Measurements from ENCODE around the gene SEMA4D. TPM values are rescaled to one million over a fixed set of nuclear protein-coding genes. Genes with fewer than 3 reads are reported as not detected.
A peak's percentile ranks its signal among the peaks of the same experiment; 100 is the strongest.

SEMA4D gene
- total and polyA plus RNA-seq, 10 donors: 23.0 to 193 (median 157) TPM

DNA sequence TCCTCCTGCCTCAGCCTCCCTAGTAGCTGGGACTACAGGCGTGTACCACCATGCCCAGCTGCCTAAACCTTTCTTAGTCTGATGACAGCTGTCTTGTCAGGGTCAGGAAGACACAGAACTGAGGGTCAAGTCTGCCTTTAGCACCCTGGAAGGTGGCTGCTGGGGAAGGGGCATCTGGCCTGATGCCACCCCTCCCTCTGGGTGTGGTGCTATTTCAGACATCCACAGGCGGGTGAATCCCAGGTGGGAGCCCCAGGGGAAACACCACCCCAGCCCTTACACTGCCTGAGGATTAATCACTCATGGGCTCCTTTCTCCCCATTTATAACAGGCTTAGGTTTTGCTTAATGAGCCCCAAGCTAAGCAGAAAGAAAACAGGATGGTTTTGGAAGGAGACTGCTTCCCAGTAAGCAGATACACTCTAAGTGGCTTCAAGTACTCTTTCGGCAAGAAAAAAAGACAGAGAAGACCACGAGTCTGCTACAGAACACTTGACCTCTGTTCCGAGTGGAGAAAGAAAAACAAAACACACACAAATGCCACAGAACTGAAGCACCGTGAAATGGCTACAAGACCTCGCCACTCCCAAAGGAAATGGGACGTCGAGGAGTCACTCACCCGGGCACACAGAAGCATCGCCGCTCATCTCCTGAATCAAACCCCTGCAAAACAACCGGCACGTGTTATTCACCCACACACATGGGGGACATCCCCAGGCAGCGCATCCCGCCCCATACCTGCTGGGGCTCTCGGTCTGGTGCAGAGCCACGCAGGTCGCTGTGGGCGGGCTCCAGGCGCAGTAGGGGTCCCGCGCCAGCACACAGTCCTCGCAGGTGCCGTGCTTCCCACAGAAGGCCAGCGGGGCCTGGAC is 117.2 kb downstream of the SEMA4D start:
- WGBS, 5 donors: 75 to 90% (median 87%) methylated on average over 14 to 26 of the region's 26 CpGs
- peak; percentile 78 for DNase-seq

DNA sequence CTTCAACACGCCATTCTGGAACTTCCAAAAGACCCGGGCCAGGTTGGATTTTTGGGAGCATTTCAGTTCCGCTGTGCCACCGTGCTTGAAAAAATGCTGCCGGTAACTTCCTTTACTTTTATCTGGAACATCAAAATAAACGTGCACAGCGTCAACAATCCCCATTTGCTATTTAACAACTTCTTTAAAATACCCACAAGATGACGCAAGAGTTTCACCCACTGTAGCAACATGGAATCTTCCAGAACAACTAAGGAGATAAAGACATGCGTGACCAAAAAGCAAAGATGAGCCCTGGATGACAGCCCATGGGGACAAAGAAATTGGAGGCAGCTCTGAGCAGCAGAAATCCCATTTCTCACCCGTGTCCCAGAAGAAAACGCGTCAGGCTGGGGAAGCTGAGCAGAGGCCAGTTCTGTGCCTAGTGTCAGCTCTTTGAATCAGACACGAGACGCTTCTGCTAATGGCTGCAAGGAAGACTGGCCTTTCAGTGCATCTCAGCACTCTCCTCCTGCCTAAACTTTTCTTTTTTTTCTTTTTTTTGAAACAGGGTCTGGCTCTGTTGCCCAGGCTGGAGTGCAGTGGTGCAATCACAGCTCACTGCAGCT is 118.3 kb downstream of the SEMA4D start:
- WGBS, 5 donors: 63 to 85% (median 71%) methylated on average over 14 of the region's 14 CpGs
- DNase-seq: peak; percentile 68
- Histone ChIP-seq H3K36me3 (peaks cover 3 to 87% (median 74%) of the 10 kb centered on the region in 6 donors), H3K4me1 (peaks cover 13 to 91% (median 35%) of the 10 kb centered on the region in 6 donors), H3K4me3 (peak overlapping the region in 1 of 8 donors; percentile 19), H3K9me3 (no peaks in the 10 kb centered on the region), H3K27me3 (replicated peaks in 1 of 7) (no peaks in the 10 kb centered on the region), H3K27ac (peak overlapping the region in 7 of 8 donors; percentile 27 to 87 (median 58))
- TF ChIP-seq POLR2AphosphoS5 (IDR thresholded peaks at IDR 0.05): no peak
- TF ChIP-seq, protein P1, sequence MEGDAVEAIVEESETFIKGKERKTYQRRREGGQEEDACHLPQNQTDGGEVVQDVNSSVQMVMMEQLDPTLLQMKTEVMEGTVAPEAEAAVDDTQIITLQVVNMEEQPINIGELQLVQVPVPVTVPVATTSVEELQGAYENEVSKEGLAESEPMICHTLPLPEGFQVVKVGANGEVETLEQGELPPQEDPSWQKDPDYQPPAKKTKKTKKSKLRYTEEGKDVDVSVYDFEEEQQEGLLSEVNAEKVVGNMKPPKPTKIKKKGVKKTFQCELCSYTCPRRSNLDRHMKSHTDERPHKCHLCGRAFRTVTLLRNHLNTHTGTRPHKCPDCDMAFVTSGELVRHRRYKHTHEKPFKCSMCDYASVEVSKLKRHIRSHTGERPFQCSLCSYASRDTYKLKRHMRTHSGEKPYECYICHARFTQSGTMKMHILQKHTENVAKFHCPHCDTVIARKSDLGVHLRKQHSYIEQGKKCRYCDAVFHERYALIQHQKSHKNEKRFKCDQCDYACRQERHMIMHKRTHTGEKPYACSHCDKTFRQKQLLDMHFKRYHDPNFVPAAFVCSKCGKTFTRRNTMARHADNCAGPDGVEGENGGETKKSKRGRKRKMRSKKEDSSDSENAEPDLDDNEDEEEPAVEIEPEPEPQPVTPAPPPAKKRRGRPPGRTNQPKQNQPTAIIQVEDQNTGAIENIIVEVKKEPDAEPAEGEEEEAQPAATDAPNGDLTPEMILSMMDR (IDR thresholded peaks at IDR 0.05 in 8 of 11, conservative IDR thresholded peaks at IDR 0.05 in 3 of 11): no peak
- TF ChIP-seq POLR2A (IDR thresholded peaks at IDR 0.05): no peak
- intact Hi-C loops (cut with DNase I; ENCODE audit: low total_unique reads): no loop called here

More for the DNA sequence above, 117.2 kb downstream of the SEMA4D start:
- Histone ChIP-seq H3K27ac (peak overlapping the region in 4 of 8 donors; percentile 27 to 87 (median 80)), H3K4me1 (peaks cover 4 to 81% (median 24%) of the 10 kb centered on the region in 6 donors), H3K36me3 (peaks cover 3 to 98% (median 85%) of the 10 kb centered on the region in 6 donors), H3K4me3 (no peak overlapping the region), H3K9me3 (no peaks in the 10 kb centered on the region), H3K27me3 (replicated peaks in 1 of 7) (no peaks in the 10 kb centered on the region)
- TF ChIP-seq POLR2A (IDR thresholded peaks at IDR 0.05): no peak
- TF ChIP-seq, protein P1 (IDR thresholded peaks at IDR 0.05 in 8 of 11, conservative IDR thresholded peaks at IDR 0.05 in 3 of 11): no peak
- peak in 2 of 3 donors; percentile 11 to 56 for TF ChIP-seq POLR2AphosphoS5 (IDR thresholded peaks at IDR 0.05)
- intact Hi-C loops (cut with DNase I; ENCODE audit: low total_unique reads): no loop called here

DNA sequence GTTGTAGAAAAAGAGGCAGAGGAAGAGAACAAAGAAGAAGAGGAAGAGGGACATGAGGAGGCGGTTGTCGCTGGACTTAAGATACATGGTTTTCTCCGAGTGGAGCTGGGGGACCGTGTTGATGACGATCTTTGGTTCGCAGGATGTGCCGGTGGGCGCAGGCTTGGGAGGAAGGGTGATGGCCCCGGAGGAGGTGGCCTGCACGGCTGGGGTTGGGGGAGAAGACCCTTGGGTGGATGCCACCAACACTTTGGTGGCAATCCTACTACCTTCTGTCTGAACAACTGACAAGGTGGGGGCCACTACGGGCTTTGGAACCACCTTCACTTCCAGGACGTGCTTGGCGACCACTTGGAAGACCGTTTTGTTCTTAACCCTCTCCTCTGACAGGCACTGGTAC is 118.9 kb downstream of the SEMA4D start:
- WGBS, 5 donors: 91 to 97% (median 93%) methylated on average over 14 of the region's 14 CpGs
- TF ChIP-seq POLR2A (IDR thresholded peaks at IDR 0.05): no peak
- TF ChIP-seq, protein P1 (IDR thresholded peaks at IDR 0.05 in 8 of 11, conservative IDR thresholded peaks at IDR 0.05 in 3 of 11): no peak
- no peak for TF ChIP-seq POLR2AphosphoS5 (IDR thresholded peaks at IDR 0.05)
- no peaks in the 10 kb centered on the region for H3K27me3 ChIP-seq (replicated peaks in 1 of 7)
- H3K27ac ChIP-seq: peak overlapping the region in 6 of 8 donors; percentile 54 to 87 (median 68)
- intact Hi-C loops (cut with DNase I; ENCODE audit: low total_unique reads): no loop called here
- H3K36me3 ChIP-seq: peaks cover 3 to 82% (median 68%) of the 10 kb centered on the region in 6 donors
- no peaks in the 10 kb centered on the region for H3K9me3 ChIP-seq
- peaks cover 13 to 97% (median 39%) of the 10 kb centered on the region in 6 donors for H3K4me1 ChIP-seq
- DNase-seq: peak; percentile 72
- H3K4me3 ChIP-seq: peak overlapping the region in 1 of 8 donors; percentile 19

Data from spleen (tissue), 11 donors.